ENCODE measurements around the gene PADI4.

DNA sequence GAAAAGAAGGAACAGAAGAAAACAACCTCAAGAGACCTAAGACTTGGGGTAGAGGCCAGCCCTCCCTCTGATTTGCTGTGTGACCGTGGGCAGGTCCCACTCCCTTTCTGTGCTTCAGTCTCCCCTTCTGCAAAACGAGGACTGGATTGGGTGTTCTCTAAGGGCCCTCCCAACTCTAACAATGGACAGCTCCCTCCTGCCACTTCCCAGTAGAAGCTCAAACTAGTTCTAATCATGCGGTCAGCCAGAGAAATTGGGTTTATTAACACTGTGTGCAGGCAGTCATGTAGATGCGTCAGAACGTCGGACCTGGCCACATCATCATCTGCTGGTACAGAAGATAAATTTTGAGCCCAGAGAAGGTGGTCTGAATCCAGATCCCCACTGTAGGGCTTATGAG, 1.6 kb upstream of the PADI4 start:
- TF ChIP-seq, protein P1, sequence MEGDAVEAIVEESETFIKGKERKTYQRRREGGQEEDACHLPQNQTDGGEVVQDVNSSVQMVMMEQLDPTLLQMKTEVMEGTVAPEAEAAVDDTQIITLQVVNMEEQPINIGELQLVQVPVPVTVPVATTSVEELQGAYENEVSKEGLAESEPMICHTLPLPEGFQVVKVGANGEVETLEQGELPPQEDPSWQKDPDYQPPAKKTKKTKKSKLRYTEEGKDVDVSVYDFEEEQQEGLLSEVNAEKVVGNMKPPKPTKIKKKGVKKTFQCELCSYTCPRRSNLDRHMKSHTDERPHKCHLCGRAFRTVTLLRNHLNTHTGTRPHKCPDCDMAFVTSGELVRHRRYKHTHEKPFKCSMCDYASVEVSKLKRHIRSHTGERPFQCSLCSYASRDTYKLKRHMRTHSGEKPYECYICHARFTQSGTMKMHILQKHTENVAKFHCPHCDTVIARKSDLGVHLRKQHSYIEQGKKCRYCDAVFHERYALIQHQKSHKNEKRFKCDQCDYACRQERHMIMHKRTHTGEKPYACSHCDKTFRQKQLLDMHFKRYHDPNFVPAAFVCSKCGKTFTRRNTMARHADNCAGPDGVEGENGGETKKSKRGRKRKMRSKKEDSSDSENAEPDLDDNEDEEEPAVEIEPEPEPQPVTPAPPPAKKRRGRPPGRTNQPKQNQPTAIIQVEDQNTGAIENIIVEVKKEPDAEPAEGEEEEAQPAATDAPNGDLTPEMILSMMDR (IDR thresholded peaks at IDR 0.05) = no peak
- no peak for TF ChIP-seq NR2C2 (CRISPR knock-in tag; IDR thresholded peaks at IDR 0.05)
- no peak for TF ChIP-seq RELA (CRISPR knock-in tag; IDR thresholded peaks at IDR 0.05; ENCODE audit: borderline replicate concordance)
- TF ChIP-seq JUN (CRISPR knock-in tag; IDR thresholded peaks at IDR 0.05) = no peak
- no peak for TF ChIP-seq ZNF138 (CRISPR knock-in tag; conservative IDR thresholded peaks at IDR 0.05)
